Peyer's patch (tissue), 4 donors: Measurements from ENCODE around the gene VPS13A.

Source experiments
- POLR2A ChIP-seq, 2 donors: fragments of 450-650 bp; IDR thresholded peaks; one replicate each; pipeline ENCODE4 v1.5.1; 2017; ENCODE audit warnings: antibody characterized with exemption in 2 of 2, mild to moderate bottlenecking in 2 of 2, moderate library complexity in 2 of 2
- TF ChIP-seq, protein P1 (sequence below), 6 experiments: fragments of 450-650 bp in 4 of 6; fragments of 200-600 bp in 2 of 6; sonication (generic) in 1 of 6; IDR thresholded peaks; one replicate each; pipeline ENCODE4 v1.5.1; 2017 to 2019; ENCODE audit warnings: antibody characterized with exemption in 6 of 6, mild to moderate bottlenecking in 3 of 6, moderate library complexity in 1 of 6

- TF ChIP-seq, protein P1, sequence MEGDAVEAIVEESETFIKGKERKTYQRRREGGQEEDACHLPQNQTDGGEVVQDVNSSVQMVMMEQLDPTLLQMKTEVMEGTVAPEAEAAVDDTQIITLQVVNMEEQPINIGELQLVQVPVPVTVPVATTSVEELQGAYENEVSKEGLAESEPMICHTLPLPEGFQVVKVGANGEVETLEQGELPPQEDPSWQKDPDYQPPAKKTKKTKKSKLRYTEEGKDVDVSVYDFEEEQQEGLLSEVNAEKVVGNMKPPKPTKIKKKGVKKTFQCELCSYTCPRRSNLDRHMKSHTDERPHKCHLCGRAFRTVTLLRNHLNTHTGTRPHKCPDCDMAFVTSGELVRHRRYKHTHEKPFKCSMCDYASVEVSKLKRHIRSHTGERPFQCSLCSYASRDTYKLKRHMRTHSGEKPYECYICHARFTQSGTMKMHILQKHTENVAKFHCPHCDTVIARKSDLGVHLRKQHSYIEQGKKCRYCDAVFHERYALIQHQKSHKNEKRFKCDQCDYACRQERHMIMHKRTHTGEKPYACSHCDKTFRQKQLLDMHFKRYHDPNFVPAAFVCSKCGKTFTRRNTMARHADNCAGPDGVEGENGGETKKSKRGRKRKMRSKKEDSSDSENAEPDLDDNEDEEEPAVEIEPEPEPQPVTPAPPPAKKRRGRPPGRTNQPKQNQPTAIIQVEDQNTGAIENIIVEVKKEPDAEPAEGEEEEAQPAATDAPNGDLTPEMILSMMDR (IDR thresholded peaks at IDR 0.05): no peak
- no peak for TF ChIP-seq POLR2A (IDR thresholded peaks at IDR 0.05)
Observed at GRCh38 chr9:77194423-77194822, 17.1 kb downstream of the VPS13A start.
